ENCODE data around the gene COL21A1.

The COL21A1 gene

DNA sequence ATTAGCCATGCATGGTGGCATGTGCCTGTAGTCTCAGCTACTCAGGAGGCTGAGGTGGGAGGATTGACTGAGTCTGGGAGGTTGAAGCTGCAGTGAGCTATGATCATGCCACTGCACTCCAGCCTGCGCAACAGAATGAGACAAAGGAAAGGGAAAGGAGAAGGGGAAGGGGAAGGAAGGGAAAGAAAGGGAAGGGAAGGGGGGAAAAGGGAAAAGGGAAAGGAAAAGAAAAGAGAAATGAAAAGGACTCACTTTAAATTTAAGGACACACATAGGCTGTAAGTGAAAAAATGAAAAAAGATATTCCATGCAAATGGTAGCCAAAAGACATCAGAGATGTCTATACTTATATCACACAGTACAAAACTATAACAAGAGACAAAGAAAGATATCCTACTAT lies 74.2 kb downstream of the COL21A1 start:
- no peak for DNase-seq

DNA sequence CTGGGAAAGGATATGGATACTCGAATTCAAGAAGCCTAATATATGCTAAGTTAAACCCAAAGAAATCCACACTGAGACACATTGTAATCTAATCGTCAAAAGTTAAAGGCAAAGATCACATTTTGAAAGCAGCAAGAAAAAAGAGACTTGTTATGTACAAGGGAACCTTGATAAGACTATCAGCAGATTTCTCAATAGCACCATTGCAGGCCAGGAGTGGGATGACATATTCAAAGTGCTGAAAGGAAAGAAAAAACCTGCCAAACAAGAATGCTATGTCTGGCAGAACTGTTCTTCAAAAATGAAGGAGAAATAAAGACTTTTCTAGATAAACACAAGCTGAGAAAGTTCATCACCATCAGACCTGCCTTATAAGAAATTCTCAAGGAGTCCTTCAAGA lies 75.2 kb downstream of the COL21A1 start:
- DNase-seq = no peak

GRCh38 chr6:56169366-56169765 lies 78.0 kb downstream of the COL21A1 start:
- DNase-seq = no peak

GRCh38 chr6:56168596-56168995 lies 78.8 kb downstream of the COL21A1 start:
- DNase-seq = no peak

DNA sequence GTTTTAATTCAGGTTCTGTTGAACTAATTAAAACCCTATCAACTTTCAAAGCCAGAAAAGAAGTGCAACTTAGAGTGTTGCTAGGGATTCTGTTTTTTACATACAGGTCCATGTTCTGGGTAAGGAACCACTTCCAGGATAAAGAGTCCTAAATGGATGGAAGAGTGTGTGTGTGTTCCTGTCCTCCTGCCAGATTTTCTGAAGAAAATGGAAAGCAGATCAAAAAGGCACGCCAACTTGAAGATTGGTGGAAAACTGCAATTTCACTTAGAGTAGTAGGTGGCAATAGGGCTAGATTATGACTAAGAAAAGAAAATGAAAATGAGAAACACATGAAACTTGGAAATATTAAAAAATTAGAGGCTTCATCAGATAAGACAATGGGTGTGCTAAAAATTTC lies 85.3 kb downstream of the COL21A1 start:
- no peak for DNase-seq

DNA sequence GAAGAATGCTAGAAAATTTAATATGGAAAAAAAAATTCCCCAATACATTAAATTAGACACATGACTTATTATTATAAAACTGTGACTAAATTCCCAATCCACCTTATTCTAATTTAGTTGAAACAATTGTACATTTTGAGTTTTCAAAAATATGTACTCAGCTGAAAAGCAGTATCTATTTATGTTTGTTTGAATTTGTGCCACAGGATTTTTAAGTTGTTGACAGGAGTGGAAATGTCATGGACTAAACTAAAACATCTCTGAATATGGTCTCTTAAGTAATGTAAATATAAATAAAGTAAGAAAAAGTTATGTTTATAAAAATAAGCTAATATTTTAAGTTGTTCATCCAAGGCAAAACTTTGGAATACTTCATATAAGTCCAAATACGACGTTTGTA lies 86.9 kb downstream of the COL21A1 start:
- DNase-seq = no peak

- no peak for DNase-seq
Measured at GRCh38 chr6:56158571-56158970, 88.8 kb downstream of the COL21A1 start.

GRCh38 chr6:56156643-56157042 lies 90.7 kb downstream of the COL21A1 start:
- no peak for DNase-seq

DNA sequence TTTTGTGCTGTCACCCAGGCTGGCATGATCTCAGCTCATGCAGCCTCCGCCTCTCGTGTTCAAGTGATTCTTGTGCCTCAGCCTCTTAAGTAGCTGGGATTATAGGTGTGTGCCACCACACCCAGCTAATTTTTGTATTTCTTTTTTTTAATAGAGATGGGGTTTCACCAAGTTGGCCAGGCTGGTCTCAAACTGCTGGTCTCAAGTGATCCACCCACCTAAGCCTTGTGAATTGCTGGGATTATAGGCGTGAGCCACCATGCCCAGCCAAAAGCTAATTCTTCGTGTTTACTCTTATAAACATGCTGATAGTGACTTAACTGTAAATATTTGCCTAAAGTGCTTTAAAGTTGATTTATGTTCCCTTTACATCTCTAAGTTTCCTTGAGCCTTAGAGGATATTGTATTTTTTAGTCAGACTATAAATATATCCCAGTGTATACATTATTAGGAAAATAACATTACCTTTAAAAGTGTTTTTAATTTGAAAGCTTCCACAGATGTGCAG lies 91.7 kb downstream of the COL21A1 start:
- DNase-seq = no peak

DNA sequence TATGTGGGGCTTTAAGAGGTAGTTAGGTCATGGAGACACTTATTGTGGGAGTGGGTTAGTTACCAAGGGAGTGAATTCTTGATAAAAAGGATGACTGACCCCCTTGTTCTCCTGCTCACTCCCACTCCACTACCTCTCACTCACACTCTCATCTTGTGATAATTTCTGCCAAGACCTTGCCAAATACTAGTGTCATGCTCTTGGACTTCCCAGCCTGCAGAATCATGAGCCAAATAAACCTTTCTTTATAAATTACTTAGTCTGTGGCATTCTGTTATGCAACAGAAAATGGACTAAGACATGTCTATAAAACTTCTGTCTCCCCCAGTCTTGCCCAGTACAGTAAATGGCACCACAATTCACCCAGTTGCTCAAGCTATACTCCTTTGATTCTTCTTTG lies 93.3 kb downstream of the COL21A1 start:
- no peak for DNase-seq

DNA sequence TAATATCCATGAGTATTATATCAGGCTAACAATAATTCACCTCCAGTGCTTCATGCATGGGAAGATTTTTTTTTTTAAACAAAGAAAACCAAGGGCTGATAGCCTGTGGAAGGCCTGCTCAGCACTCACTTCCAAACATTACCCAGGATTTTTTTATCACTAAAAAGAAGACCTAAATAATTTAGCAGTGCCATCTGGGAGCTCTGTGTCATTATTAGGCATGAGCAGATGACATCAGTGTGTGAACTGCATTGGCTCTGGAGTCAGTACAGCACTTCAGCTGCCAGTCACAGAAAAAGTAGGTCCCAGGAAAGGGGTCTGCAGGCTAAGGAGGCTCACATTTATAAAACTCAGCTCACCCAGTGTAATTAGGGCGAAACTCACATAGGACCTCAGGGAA lies 94.8 kb downstream of the COL21A1 start:
- no peak for DNase-seq

DNA sequence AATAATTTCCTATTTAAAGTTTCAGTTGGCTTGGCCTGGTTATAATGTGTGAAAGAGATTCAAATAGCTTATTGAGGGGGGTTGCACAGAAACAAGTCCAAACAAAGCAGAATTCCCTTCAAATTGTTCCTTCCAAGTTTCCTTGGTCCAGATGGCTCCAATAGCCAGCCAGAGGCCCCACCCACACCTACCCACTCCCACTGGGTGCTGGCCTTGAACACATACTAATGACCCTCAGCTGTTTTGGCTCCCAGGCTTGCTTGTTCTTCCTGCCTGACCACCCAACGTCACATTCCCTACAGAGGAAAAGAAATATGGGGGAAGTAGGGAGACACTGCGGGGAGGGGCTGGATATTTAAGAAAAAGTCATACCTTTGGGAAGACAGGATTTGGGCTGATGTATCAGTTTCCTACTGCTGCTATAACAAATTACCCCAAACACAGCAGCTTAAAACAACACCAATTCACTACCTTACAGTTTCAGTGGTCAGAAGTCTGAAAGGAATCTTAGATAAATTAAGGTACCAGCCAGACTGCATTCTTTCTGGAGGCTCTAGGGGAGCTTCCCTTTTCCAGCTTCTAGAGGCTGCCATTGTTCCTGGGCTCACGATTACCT lies 95.7 kb downstream of the COL21A1 start:
- DNase-seq = no peak

DNA sequence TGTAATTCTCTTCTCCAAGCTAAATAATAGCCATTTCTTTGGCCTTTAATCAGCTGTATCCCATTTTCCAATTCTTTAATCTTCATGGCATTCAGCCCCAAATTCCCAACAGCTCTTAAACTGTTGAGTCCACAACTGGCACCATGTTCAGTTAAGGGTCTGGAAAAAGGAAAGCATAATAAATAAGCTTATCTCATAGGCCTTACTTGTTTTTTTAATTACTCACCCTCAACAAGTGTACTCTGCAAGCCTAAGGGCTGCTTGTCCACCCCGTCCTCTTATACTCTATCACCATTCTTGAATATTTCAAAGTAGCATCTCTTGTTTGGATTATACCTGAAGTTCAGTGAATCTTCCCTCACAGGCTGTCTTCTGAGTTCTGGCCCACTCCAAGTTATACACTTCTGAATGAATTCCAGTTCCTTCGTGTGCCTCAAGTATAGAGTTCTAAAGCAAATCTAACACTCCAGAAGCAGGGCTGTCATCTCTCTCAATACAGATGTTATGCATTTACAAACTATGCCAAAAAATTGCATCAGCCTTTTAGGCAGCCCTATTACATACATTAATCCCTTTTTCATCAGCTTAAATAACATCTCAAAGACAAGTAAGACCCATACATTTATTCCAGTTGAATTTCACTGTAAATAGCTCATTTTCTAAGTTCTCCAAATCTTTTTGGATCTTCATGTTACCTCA lies 98.7 kb downstream of the COL21A1 start:
- DNase-seq = no peak

DNA sequence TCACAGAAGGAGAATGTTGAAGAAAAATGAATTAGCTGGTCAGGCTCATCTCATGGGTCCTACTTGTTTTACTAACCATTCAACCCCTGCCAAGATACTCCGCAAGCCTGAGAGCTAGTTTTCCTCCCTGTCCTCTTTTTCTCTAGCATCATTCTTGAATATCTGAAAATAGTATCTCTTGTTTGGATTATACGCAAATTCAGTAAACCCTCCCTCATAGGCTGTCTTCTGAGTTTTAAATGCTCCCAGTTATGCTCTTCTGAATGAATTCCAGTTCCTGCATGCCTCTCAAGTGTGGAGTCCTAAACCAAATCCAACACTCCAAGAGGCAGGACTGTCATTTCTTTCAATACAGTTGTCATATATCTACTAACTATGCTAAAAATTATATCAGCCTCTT lies 99.6 kb downstream of the COL21A1 start:
- no peak for DNase-seq

GRCh38 chr6:56146086-56146485 lies 101.3 kb downstream of the COL21A1 start:
- no peak for DNase-seq

GRCh38 chr6:56145616-56146015 lies 101.8 kb downstream of the COL21A1 start:
- no peak for DNase-seq

- DNase-seq = no peak
Measured at GRCh38 chr6:56144538-56145324, 102.6 kb downstream of the COL21A1 start.

DNA sequence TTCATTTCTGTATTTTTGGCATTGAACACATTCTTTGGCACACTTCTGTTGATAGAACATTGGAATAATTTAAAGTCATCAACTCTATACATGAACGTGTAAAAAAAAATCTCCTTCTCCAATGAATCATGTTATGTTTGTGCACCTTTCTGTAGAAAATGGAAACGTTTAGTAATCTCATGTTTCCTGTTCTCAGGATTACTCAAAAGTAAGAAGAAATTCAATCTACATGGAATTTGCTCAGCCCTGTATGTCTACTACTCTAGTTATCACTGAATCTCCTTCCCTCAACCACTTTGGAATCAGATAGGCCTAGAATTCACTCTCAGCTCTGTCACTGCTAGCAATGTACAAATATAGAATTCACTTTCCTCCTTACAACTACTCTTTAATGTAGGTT lies 103.6 kb downstream of the COL21A1 start:
- no peak for DNase-seq

DNA sequence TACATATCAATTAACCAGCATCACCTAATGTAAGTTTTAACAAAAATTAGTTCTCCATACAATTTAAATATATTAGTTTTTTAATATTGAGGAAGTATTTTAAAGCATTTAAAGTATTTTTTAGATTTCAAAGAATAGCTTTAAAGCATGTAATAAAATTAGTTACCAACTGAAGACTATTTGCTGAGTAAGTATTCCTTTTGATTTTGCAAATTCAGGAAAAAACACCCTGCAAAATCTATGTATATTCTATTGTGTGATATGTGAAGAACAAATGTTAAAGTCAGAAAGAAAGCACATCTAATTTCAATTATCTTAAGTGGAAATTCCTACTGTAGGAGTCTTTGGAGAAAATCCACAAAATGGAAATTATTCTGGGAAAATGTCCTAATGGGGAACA lies 107.3 kb downstream of the COL21A1 start:
- no peak for DNase-seq

DNA sequence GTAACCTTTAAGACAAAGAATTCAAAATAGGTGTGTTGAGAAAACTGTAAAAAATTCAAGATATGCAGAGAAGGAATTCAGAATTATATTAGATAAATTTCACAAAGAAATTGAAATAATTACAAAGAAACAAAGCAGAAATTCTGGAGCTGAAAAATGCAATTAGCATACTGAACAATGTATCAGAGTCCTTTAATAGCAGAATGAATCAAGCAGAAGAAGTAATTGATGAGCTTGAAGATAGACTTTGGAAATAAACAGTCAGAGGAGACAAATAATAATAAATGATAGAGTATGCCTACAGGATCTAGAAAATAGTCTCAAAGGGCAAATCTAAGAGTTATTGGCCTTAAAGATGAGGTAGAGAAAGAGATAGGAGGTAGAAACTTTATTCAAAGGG lies 131.7 kb downstream of the COL21A1 start:
- DNase-seq = no peak

DNA sequence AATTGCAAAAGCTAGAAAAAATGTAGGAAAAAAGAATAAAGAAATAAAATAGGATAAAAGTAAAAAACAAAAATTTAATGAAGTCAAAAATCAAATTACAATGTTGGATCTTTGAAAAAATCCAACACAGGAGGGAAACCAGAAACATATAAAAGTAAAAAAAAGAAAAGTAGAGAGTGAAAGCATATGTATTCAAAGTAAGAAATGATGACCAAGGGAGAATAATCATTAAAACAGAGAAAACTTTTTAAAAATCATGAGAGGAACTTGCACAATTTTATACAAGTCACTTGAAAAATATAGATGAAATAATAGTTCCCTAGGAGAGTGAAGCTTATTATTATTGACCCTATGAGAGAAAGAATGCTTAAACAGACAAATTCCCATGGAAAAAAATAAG lies 138.2 kb downstream of the COL21A1 start:
- DNase-seq = no peak

DNA sequence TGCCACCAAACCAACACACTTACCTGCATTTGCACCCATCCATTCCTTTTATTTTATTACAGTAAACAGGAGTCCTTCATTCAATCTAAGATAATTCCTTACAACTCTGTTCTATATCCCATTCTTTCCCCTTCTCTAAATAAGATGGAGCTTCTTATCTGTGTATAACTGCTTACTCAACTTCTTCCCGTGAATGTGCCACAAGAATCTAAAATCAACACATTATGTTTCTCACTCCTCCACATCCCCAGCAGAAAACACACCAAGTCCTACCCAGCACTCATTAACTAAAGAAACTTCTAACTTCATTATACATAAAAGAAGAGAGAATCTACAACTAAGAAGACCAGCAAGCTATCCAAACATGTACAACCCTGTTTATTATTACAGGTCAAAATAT lies 141.1 kb downstream of the COL21A1 start:
- DNase-seq = no peak

- DNase-seq = no peak
Measured at GRCh38 chr6:56104591-56104990, 142.8 kb downstream of the COL21A1 start.

GRCh38 chr6:56102216-56102615 lies 145.2 kb downstream of the COL21A1 start:
- DNase-seq = no peak

Data from activated CD4-positive, CD25-positive, alpha-beta regulatory T cell treated with anti-CD3 and anti-CD28 coated beads, Interleukin-2, amount 50 U/mL, for 72 hours (primary cell).